Loucy (cell line): ENCODE data around the gene TRHDE.

Experiments
- H2AFZ ChIP-seq: fragments of 200-600 bp; sonication (generic); 2 replicates; pipeline ENCODE4 v1.6.0; 2016; ENCODE audit warnings: antibody characterized with exemption, mild to moderate bottlenecking, low read length, moderate library complexity
- H3F3A ChIP-seq: fragments of 200-600 bp; 2 replicates; pipeline ENCODE4 v1.6.0; 2016; ENCODE audit warnings: antibody characterized with exemption, low read depth, mild to moderate bottlenecking
- H3K27me3 ChIP-seq: fragments of 200-600 bp; sonication (generic); 2 replicates; pipeline ENCODE4 v1.6.1; 2014; ENCODE audit warnings: low read length, mild to moderate bottlenecking; ENCODE audit not compliant: insufficient read depth, poor library complexity, severe bottlenecking
- H3K36me3 ChIP-seq: fragments of 200-600 bp; sonication (generic); 2 replicates; pipeline ENCODE4 v1.6.1; 2016; ENCODE audit warnings: low read length; ENCODE audit not compliant: insufficient read depth
- H3K4me1 ChIP-seq: fragments of 200-600 bp; sonication (generic); 2 replicates; pipeline ENCODE4 v1.5.1; 2014; ENCODE audit warnings: low read length, mild to moderate bottlenecking; ENCODE audit not compliant: insufficient read depth, poor library complexity, severe bottlenecking
- H3K4me2 ChIP-seq: fragments of 200-600 bp; sonication (generic); 2 replicates; pipeline ENCODE4 v1.6.0; 2014; ENCODE audit warnings: antibody characterized with exemption, low read length, low read depth, mild to moderate bottlenecking; ENCODE audit not compliant: poor library complexity, severe bottlenecking
- H3K4me3 ChIP-seq: fragments of 200-600 bp; sonication (generic); 2 replicates; pipeline ENCODE4 v1.5.1; 2014; ENCODE audit warnings: low read length, mild to moderate bottlenecking, mixed read lengths; ENCODE audit not compliant: poor library complexity, severe bottlenecking
- H3K79me2 ChIP-seq: fragments of 200-600 bp; sonication (generic); 2 replicates; pipeline ENCODE4 v1.6.1; 2014; ENCODE audit warnings: low read length; ENCODE audit not compliant: insufficient read depth
- H3K9ac ChIP-seq: fragments of 200-600 bp; sonication (generic); 2 replicates; pipeline ENCODE4 v1.6.0; 2014; ENCODE audit warnings: mild to moderate bottlenecking, low read depth, low read length, moderate library complexity; ENCODE audit not compliant: poor library complexity, severe bottlenecking
- H3K9me2 ChIP-seq: fragments of 200-600 bp; sonication (generic); replicated peaks from 2 replicates; pipeline ENCODE4 v1.6.1; 2016; ENCODE audit warnings: low read depth, low read length, mixed read lengths
- H3K9me3 ChIP-seq: fragments of 200-600 bp; sonication (generic); 2 replicates; pipeline ENCODE4 v1.6.1; 2014; ENCODE audit warnings: mild to moderate bottlenecking, antibody characterized with exemption, low read length, low read depth; ENCODE audit not compliant: insufficient read depth
- H4K20me1 ChIP-seq: fragments of 200-600 bp; sonication (generic); 2 replicates; pipeline ENCODE4 v1.6.0; 2014; ENCODE audit warnings: antibody characterized with exemption, low read length, mild to moderate bottlenecking; ENCODE audit not compliant: insufficient read depth, poor library complexity, severe bottlenecking
- CTCF ChIP-seq: fragments of 200-600 bp; sonication (generic); conservative IDR thresholded peaks from 2 replicates; pipeline ENCODE4 v1.5.1; 2014; ENCODE audit warnings: mild to moderate bottlenecking, antibody characterized with exemption, low read length
- EZH2phosphoT487 ChIP-seq: fragments of 200-600 bp; IDR thresholded peaks from 2 replicates; pipeline ENCODE4 v1.6.1; 2018; ENCODE audit warnings: antibody characterized with exemption, mild to moderate bottlenecking, moderate library complexity, borderline replicate concordance

The TRHDE gene

DNA sequence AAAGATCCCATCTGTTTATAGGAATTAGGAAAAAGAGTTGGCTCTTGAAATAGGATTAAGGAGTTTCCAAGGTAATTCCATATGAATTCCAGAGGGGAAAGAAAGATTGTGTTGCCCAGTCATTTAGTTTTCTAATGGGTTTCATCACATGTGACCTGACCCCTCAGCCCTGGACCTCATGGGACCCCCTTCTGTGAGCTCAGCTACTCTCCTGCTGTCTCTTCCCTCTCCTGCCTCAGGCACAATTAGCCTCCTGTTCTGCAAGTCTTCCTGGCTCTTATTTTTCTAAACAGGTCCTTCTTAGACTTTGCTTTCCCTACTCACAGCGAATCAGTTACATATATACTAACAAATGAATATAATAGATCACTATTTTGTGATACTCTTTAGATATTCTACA, 237.7 kb downstream of the TRHDE start:
- Histone ChIP-seq H2AFZ (no peak overlapping the region), H3K27me3 (no peaks in the 10 kb centered on the region), H3K9ac (no peak overlapping the region), H3K9me3 (no peaks in the 10 kb centered on the region), H3K4me3 (no peak overlapping the region), H3K9me2 (no peaks in the 10 kb centered on the region), H3K4me2 (no peak overlapping the region), H3K79me2 (no peaks in the 10 kb centered on the region), H3K36me3 (no peaks in the 10 kb centered on the region), H3K4me1 (no peaks in the 10 kb centered on the region), H4K20me1 (no peaks in the 10 kb centered on the region), H3F3A (no peaks in the 10 kb centered on the region)
- TF ChIP-seq EZH2phosphoT487 (no peak), CTCF (no peak)

DNA sequence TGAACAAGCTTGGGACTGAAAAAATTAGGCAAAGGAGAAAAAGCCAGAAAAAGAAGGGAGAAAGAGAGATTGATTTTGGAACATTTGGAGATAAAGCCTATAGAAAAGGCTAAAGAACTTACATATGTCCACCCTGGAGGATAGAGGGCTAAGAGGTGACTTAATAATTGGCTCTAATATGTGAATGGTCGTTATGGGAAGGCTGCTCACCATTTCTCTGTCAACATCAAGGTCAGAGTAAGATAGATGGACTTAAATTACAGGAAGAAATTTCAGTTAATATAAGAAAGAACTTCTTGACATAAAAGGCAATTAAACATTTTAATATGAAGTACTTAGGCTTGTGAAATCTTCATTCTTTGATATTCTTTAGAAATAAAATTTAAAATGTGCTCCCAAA, 238.6 kb downstream of the TRHDE start:
- no peak overlapping the region for H2AFZ ChIP-seq
- H3F3A ChIP-seq = no peaks in the 10 kb centered on the region
- H3K36me3 ChIP-seq = no peaks in the 10 kb centered on the region
- no peaks in the 10 kb centered on the region for H3K27me3 ChIP-seq
- H3K4me3 ChIP-seq = no peak overlapping the region
- no peaks in the 10 kb centered on the region for H3K79me2 ChIP-seq
- no peak overlapping the region for H3K4me2 ChIP-seq
- H4K20me1 ChIP-seq = no peaks in the 10 kb centered on the region
- TF ChIP-seq EZH2phosphoT487 (no peak), CTCF (no peak)
- no peaks in the 10 kb centered on the region for H3K9me3 ChIP-seq
- no peaks in the 10 kb centered on the region for H3K4me1 ChIP-seq
- H3K9me2 ChIP-seq = no peaks in the 10 kb centered on the region
- H3K9ac ChIP-seq = no peak overlapping the region

DNA sequence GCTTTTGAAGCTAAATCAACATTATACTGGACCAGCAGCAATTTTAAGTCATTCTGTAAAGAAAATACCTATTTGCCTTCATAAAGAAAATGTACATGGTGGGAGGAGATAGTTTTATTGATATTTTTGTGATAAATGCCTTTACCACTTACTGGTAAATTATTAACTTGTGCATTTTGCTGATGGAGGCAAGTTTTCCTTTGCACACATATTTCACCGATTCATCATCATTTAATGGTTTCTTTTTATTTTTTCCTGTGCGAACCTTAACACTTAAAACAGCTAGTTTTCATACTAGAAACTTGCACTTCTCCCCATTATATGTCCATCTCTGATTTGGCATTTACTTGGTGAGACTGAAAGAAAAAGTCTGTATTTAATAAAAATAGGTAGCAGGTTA, 239.3 kb downstream of the TRHDE start:
- H3K79me2 ChIP-seq = no peaks in the 10 kb centered on the region
- H3K4me3 ChIP-seq = no peak overlapping the region
- no peaks in the 10 kb centered on the region for H3K4me1 ChIP-seq
- H3K9ac ChIP-seq = no peak overlapping the region
- H3F3A ChIP-seq = no peaks in the 10 kb centered on the region
- TF ChIP-seq CTCF (no peak), EZH2phosphoT487 (no peak)
- no peak overlapping the region for H2AFZ ChIP-seq
- H3K9me2 ChIP-seq = no peaks in the 10 kb centered on the region
- no peaks in the 10 kb centered on the region for H3K36me3 ChIP-seq
- H4K20me1 ChIP-seq = no peaks in the 10 kb centered on the region
- no peaks in the 10 kb centered on the region for H3K9me3 ChIP-seq
- H3K4me2 ChIP-seq = no peak overlapping the region
- no peaks in the 10 kb centered on the region for H3K27me3 ChIP-seq
